ENCODE measurements around the gene UGGT2. TPM values are rescaled to one million over a fixed set of nuclear protein-coding genes. Genes with fewer than 3 reads are reported as not detected.

The UGGT2 gene
- total and polyA plus RNA-seq, 2 of the 13 experiments (the other 11 are each of a cell fraction or from before 2014, with no cell fraction given), result 13.2 to 27.1 TPM

DNA sequence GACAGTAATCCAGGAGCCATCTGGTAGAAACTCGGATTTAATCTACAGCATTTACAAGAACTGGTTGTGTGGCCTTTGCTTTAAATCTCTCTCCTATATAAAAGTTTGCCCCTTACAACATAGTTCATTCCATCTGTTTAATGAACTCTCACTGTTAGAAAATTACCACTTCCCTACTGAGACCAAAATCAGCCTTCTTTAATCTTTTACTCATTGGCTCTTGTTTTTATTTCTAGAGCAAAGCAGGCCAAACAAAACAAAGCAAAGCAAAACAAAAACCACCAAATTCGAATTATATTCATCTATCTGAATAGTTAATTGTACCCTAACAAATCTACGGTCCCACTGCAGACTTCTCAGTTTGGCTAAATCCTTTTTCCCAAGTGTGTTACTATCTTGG is 127.0 kb downstream of the UGGT2 start (continued):
- TF ChIP-seq EP300 (IDR thresholded peaks at IDR 0.05; ENCODE audit: low read depth in 2 of 2, low read length in 2 of 2) (no peak), EP300 (CRISPR knock-in tag; IDR thresholded peaks at IDR 0.05; ENCODE audit: borderline replicate concordance) (no peak)

DNA sequence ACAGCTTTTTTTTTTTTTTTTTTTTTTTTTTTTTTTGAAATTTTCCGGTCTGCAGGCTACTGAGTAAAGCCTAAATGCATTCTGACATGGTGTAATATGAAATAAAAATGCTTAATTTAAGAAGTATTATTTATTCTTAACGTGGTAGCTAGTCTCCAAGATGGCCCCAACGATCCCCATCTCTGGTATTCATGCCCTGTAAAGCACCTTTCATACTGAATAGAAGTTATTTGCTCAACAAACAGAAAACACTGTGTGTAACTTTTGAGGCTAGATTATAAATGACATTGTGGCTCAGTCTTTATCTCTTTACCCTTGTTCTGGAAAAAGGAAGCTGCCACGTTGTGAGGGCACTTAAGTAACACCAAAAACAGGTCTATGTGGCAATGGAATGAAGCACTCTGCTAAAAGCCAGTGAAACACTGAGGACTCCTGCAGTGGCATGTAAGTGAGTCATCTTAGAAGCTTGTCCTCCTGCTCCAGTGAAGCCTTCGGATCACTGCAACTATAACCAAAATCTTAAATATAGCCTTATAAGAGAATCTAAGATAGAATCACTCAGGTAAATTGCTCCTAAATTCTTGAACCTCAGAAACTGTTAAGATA is 128.7 kb downstream of the UGGT2 start:
- DNase-seq (ENCODE audit: low spot score) (peak; percentile 41), ATAC-seq (peak; percentile 68), FAIRE-seq (no peak)
- Histone ChIP-seq H3K4me2 (ENCODE audit: low read depth, low read length) (no peak overlapping the region), H4K20me1 (ENCODE audit: insufficient read depth, low read length) (no peaks in the 10 kb centered on the region), H3K27me3 (ENCODE audit: control insufficient read depth in 1 of 2, insufficient read depth in 2 of 2, low read length in 2 of 2) (no peaks in the 10 kb centered on the region), H3K79me2 (ENCODE audit: insufficient read depth, low read length) (no peaks in the 10 kb centered on the region), H3K4me3 (replicated peaks in 1 of 3; ENCODE audit: insufficient read depth in 1 of 3, low read depth in 2 of 3, low read length in 3 of 3) (no peak overlapping the region), H3K9ac (ENCODE audit: insufficient read depth, low read depth, low read length) (no peak overlapping the region), H3K27ac (ENCODE audit: extremely low read length, insufficient read depth, low read length) (no peak overlapping the region), H3K9me3 (ENCODE audit: low read length) (no peaks in the 10 kb centered on the region), H3K4me1 (ENCODE audit: insufficient read depth, low read length) (no peaks in the 10 kb centered on the region), H2AFZ (ENCODE audit: low read length) (no peak overlapping the region), H3K36me3 (replicated peaks in 1 of 2; ENCODE audit: control insufficient read depth in 1 of 2, insufficient read depth in 2 of 2, low read length in 2 of 2) (no peaks in the 10 kb centered on the region)
- in situ Hi-C loops (cut with HindIII; ENCODE audit: extremely low pct_ligation_motif_present, low pct_unique_long_range_greater_than_20kb), result no loop called here
- TF ChIP-seq FOSL2 (CRISPR knock-in tag; IDR thresholded peaks at IDR 0.05) (peak; percentile 45; the same call in 1 of the 2 replicates), ZBTB20 (CRISPR knock-in tag; IDR thresholded peaks at IDR 0.05; ENCODE audit: borderline replicate concordance, low read depth) (no peak)
- ChIA-PET CTCF (ENCODE audit: low intra/inter-chr PET ratio, low total read pairs) (no interaction called here), POLR2A (no interaction called here)
- 79% methylated on average over 5 of the region's 5 CpGs for WGBS (ENCODE audit: low lambda C conversion rate)
- intact Hi-C loops (cut with micrococcal nuclease; ENCODE audit: unreplicated experiment), result no loop called here
- BruUV-seq (replicated peaks), result no TSS peak

DNA sequence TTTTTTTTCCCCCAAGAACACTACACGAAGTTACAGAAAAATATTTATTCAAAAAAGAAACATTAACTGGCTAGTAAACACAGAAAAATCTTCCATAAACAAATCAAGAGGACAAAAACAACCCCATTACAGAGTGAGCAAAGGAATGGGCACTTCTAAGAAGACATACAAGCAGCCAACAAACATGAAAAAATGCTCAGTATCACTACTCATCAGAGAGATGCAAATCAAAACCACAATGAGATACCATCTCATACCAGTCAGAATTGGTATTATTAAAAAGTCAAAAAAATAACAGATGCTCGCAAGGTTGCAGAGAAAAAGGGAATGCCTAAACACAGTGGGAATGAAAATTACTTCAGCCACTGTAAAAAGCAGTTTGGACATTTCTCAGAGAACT is 131.7 kb downstream of the UGGT2 start:
- WGBS (ENCODE audit: low lambda C conversion rate), result 85% methylated on average over 2 of the region's 2 CpGs
- no peaks in the 10 kb centered on the region for H3K9me3 ChIP-seq (ENCODE audit: low read length)
- no peaks in the 10 kb centered on the region for H3K4me1 ChIP-seq (ENCODE audit: insufficient read depth, low read length)
- FAIRE-seq, result no peak
- no peaks in the 10 kb centered on the region for H3K36me3 ChIP-seq (replicated peaks in 1 of 2; ENCODE audit: control insufficient read depth in 1 of 2, insufficient read depth in 2 of 2, low read length in 2 of 2)
- H3K4me2 ChIP-seq (ENCODE audit: low read depth, low read length), result no peak overlapping the region
- H2AFZ ChIP-seq (ENCODE audit: low read length), result no peak overlapping the region
- no peak for ATAC-seq
- CTCF ChIA-PET (ENCODE audit: low intra/inter-chr PET ratio, low total read pairs), result no interaction called here
- no peak overlapping the region for H3K27ac ChIP-seq (ENCODE audit: extremely low read length, insufficient read depth, low read length)
- intact Hi-C loops (cut with micrococcal nuclease; ENCODE audit: unreplicated experiment), result no loop called here
- H3K27me3 ChIP-seq (ENCODE audit: control insufficient read depth in 1 of 2, insufficient read depth in 2 of 2, low read length in 2 of 2), result no peaks in the 10 kb centered on the region
- in situ Hi-C loops (cut with HindIII; ENCODE audit: extremely low pct_ligation_motif_present, low pct_unique_long_range_greater_than_20kb), result no loop called here
- no peaks in the 10 kb centered on the region for H4K20me1 ChIP-seq (ENCODE audit: insufficient read depth, low read length)
- DNase-seq (ENCODE audit: low spot score), result no peak
- H3K9ac ChIP-seq (ENCODE audit: insufficient read depth, low read depth, low read length), result no peak overlapping the region
- POLR2A ChIA-PET, result no interaction called here
- BruUV-seq (replicated peaks), result no TSS peak
- no peaks in the 10 kb centered on the region for H3K79me2 ChIP-seq (ENCODE audit: insufficient read depth, low read length)
- no peak overlapping the region for H3K4me3 ChIP-seq (replicated peaks in 1 of 3; ENCODE audit: insufficient read depth in 1 of 3, low read depth in 2 of 3, low read length in 3 of 3)
- TF ChIP-seq CBX2 (IDR thresholded peaks at IDR 0.05; ENCODE audit: low read depth, low read length) (no peak), CBX2 (CRISPR knock-in tag; IDR thresholded peaks at IDR 0.05; ENCODE audit: low read depth) (no peak), NKX3-1 (CRISPR knock-in tag; IDR thresholded peaks at IDR 0.05) (no peak), ZNF598 (CRISPR knock-in tag; IDR thresholded peaks at IDR 0.05; ENCODE audit: borderline replicate concordance) (no peak), MXD4 (CRISPR knock-in tag; IDR thresholded peaks at IDR 0.05) (no peak), ZBTB20 (CRISPR knock-in tag; IDR thresholded peaks at IDR 0.05; ENCODE audit: borderline replicate concordance, low read depth) (no peak), ZNF326 (CRISPR knock-in tag; IDR thresholded peaks at IDR 0.05; ENCODE audit: borderline replicate concordance) (no peak), PCBP1 (IDR thresholded peaks at IDR 0.05; ENCODE audit: borderline replicate concordance, low read depth, low read length) (no peak)
- TF ChIP-seq, protein P1, sequence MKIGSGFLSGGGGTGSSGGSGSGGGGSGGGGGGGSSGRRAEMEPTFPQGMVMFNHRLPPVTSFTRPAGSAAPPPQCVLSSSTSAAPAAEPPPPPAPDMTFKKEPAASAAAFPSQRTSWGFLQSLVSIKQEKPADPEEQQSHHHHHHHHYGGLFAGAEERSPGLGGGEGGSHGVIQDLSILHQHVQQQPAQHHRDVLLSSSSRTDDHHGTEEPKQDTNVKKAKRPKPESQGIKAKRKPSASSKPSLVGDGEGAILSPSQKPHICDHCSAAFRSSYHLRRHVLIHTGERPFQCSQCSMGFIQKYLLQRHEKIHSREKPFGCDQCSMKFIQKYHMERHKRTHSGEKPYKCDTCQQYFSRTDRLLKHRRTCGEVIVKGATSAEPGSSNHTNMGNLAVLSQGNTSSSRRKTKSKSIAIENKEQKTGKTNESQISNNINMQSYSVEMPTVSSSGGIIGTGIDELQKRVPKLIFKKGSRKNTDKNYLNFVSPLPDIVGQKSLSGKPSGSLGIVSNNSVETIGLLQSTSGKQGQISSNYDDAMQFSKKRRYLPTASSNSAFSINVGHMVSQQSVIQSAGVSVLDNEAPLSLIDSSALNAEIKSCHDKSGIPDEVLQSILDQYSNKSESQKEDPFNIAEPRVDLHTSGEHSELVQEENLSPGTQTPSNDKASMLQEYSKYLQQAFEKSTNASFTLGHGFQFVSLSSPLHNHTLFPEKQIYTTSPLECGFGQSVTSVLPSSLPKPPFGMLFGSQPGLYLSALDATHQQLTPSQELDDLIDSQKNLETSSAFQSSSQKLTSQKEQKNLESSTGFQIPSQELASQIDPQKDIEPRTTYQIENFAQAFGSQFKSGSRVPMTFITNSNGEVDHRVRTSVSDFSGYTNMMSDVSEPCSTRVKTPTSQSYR (CRISPR knock-in tag; IDR thresholded peaks at IDR 0.05; ENCODE audit: borderline replicate concordance), result no peak
